ENCODE results near the gene KRTAP5-7. TPM values are rescaled to one million over a fixed set of nuclear protein-coding genes. Genes with fewer than 3 reads are reported as not detected.
"Not testable (repeated sequence)": the region's sequence is repeated elsewhere in the genome, so short reads cannot be mapped to it uniquely, and the experiment has no call there.

KRTAP5-7 gene
- total RNA-seq, 1 experiment from 2014 or later = not detected

- no peaks in the 10 kb centered on the region for H3K36me3 Mint-ChIP-seq (ENCODE audit: insufficient read depth, unreplicated experiment)
- Histone ChIP-seq H3K9me3 (no peaks in the 10 kb centered on the region), H3K27me3 (replicated peaks; ENCODE audit: control insufficient read depth, insufficient read depth, low read length) (no peaks in the 10 kb centered on the region), H3K4me3 (ENCODE audit: low read depth, low read length) (no peak overlapping the region), H3K4me1 (peaks cover 10% of the 10 kb centered on the region), H3K36me3 (ENCODE audit: control insufficient read depth, insufficient read depth, low read length) (no peaks in the 10 kb centered on the region)
- H3K27ac Mint-ChIP-seq (ENCODE audit: unreplicated experiment) = no peak overlapping the region
- TF ChIP-seq CTCF (IDR thresholded peaks at IDR 0.05; ENCODE audit: insufficient read depth in 1 of 2, low read depth in 1 of 2, low read length in 1 of 2, severe bottlenecking in 1 of 2, unreplicated experiment in 1 of 2) = no peak
- no TSS peak for BruUV-seq (replicated peaks)
- CTCF ChIA-PET = no interaction called here
- DNase-seq = no peak
- H3K27me3 Mint-ChIP-seq (ENCODE audit: insufficient read depth, unreplicated experiment) = no peaks in the 10 kb centered on the region
- POLR2A ChIA-PET = no interaction called here
- intact Hi-C loops (cut with micrococcal nuclease; ENCODE audit: unreplicated experiment) = no loop called here
- peaks cover 22% of the 10 kb centered on the region for H3K4me1 Mint-ChIP-seq (ENCODE audit: low read depth, unreplicated experiment)
- H3K9me3 Mint-ChIP-seq (ENCODE audit: unreplicated experiment) = peaks cover 10% of the 10 kb centered on the region
- H3K4me3 Mint-ChIP-seq (ENCODE audit: unreplicated experiment) = no peak overlapping the region
Observed at GRCh38 chr11:71539017-71539416, 11.9 kb downstream of the KRTAP5-7 start.

DNA sequence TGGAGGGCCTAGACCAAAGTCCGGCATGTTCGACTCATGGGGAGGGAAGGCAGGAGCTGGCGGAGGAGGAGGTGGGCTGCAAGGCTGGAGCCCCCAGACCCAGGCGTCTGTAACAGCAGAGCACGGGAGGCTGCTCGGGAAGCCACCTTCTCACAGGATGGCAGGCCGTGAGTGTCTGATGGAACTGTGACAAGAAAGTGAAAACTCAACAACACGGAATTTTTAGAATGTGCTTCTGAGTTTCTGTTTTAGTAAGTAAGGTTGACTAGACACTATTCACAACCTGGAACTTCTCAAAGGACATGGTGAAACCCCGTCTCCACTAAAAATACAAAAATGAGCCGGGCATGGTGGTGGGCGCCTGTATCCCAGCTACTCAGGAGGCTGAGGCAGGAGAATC, 12.9 kb downstream of the KRTAP5-7 start:
- H3K36me3 Mint-ChIP-seq (ENCODE audit: insufficient read depth, unreplicated experiment); POLR2A ChIA-PET; H3K9me3 ChIP-seq; intact Hi-C loops (cut with micrococcal nuclease; ENCODE audit: unreplicated experiment); H3K27me3 Mint-ChIP-seq (ENCODE audit: insufficient read depth, unreplicated experiment); CTCF ChIA-PET; BruUV-seq (replicated peaks); H3K4me3 Mint-ChIP-seq (ENCODE audit: unreplicated experiment); H3K4me3 ChIP-seq (ENCODE audit: low read depth, low read length); H3K27ac Mint-ChIP-seq (ENCODE audit: unreplicated experiment); H3K27me3 ChIP-seq (replicated peaks; ENCODE audit: control insufficient read depth, insufficient read depth, low read length); H3K36me3 ChIP-seq (ENCODE audit: control insufficient read depth, insufficient read depth, low read length); DNase-seq: not testable (repeated sequence)
- peaks cover 13% of the 10 kb centered on the region for H3K4me1 ChIP-seq
- Mint-ChIP-seq H3K4me1 (ENCODE audit: low read depth, unreplicated experiment) (peaks cover 16% of the 10 kb centered on the region), H3K9me3 (ENCODE audit: unreplicated experiment) (peaks cover 10% of the 10 kb centered on the region)

DNA sequence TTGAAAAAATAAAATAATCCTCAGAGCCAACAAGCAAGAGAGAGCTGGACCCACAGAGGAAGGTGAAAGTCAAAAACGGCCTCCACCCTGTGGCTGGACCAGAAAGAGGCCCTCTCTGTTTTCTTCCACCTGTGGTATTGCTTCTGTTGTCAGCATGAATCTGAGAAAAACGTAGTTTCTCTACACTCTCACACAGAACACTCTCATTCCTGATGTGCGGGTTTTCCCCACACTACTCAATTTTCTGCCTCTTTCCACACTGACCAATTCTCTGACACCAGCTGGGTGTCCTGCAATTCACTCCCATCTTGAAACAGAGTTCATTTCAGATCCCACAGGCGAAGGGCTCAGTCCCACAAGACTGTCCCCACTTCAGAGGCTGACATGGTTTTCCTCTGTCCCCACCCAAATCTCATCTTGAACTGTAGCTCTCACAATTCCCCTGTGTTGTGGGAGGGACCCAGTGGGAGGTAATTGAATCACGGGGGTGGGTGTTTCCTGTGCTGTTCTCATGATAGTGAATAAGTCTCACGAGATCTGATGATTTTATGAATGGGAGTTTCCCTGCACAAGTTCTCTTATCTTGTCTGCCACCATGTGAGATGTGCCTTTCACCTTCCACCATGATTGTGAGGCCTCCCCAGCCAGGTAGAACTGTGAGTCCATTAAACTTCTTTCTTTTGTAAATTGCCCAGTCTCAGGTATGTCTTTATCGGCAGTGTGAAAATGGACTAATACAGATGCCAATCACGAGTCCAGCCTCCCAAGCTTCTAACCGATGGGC, 13.6 kb downstream of the KRTAP5-7 start:
- H3K4me3 ChIP-seq (ENCODE audit: low read depth, low read length); H3K4me3 Mint-ChIP-seq (ENCODE audit: unreplicated experiment); DNase-seq; H3K27me3 Mint-ChIP-seq (ENCODE audit: insufficient read depth, unreplicated experiment); H3K27me3 ChIP-seq (replicated peaks; ENCODE audit: control insufficient read depth, insufficient read depth, low read length); H3K36me3 ChIP-seq (ENCODE audit: control insufficient read depth, insufficient read depth, low read length); H3K36me3 Mint-ChIP-seq (ENCODE audit: insufficient read depth, unreplicated experiment); intact Hi-C loops (cut with micrococcal nuclease; ENCODE audit: unreplicated experiment); H3K9me3 ChIP-seq; POLR2A ChIA-PET; CTCF ChIA-PET; BruUV-seq (replicated peaks); H3K27ac Mint-ChIP-seq (ENCODE audit: unreplicated experiment): not testable (repeated sequence)
- peaks cover 17% of the 10 kb centered on the region for H3K9me3 Mint-ChIP-seq (ENCODE audit: unreplicated experiment)
- peaks cover 18% of the 10 kb centered on the region for H3K4me1 ChIP-seq
- H3K4me1 Mint-ChIP-seq (ENCODE audit: low read depth, unreplicated experiment) = peaks cover 15% of the 10 kb centered on the region

DNA sequence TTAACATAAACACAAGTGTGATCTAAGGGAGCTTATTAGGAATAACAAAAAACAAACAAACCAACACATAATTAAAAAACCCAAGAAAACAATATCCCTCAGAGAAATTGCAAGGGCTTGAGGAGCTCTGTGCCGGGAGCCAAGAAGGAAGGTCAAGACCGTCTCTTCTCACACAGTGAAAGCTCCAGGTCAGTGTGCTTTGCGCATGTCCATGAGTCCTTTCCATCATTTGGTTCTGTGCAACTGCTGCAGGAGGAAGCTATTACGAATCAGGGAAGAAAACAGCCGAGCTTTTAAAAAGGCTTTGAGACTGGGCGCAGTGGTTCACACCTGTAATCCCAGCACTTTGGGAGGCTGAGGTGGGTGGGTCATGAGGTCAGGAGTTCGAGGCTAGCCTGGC, 15.3 kb downstream of the KRTAP5-7 start:
- no peak overlapping the region for H3K27ac Mint-ChIP-seq (ENCODE audit: unreplicated experiment)
- Histone ChIP-seq H3K4me1 (peaks cover 18% of the 10 kb centered on the region), H3K36me3 (ENCODE audit: control insufficient read depth, insufficient read depth, low read length) (no peaks in the 10 kb centered on the region), H3K9me3 (peaks cover 5% of the 10 kb centered on the region; the same call in 1 of the 2 replicates), H3K27me3 (replicated peaks; ENCODE audit: control insufficient read depth, insufficient read depth, low read length) (no peaks in the 10 kb centered on the region), H3K4me3 (ENCODE audit: low read depth, low read length) (no peak overlapping the region)
- H3K9me3 Mint-ChIP-seq (ENCODE audit: unreplicated experiment) = peaks cover 28% of the 10 kb centered on the region
- no peaks in the 10 kb centered on the region for H3K27me3 Mint-ChIP-seq (ENCODE audit: insufficient read depth, unreplicated experiment)
- intact Hi-C loops (cut with micrococcal nuclease; ENCODE audit: unreplicated experiment) = no loop called here
- POLR2A ChIA-PET = interaction anchor here (0.6 to 0.8 kb wide), 2 partner anchors 77 to 90 kb away, joined by 4 read pairs; no protein-coding TSS in a partner anchor
- no peaks in the 10 kb centered on the region for H3K36me3 Mint-ChIP-seq (ENCODE audit: insufficient read depth, unreplicated experiment)
- TF ChIP-seq CTCF (IDR thresholded peaks at IDR 0.05; ENCODE audit: insufficient read depth in 1 of 2, low read depth in 1 of 2, low read length in 1 of 2, severe bottlenecking in 1 of 2, unreplicated experiment in 1 of 2) = no peak
- no TSS peak for BruUV-seq (replicated peaks)
- no peak for DNase-seq
- CTCF ChIA-PET = no interaction called here
- H3K4me1 Mint-ChIP-seq (ENCODE audit: low read depth, unreplicated experiment) = peaks cover 19% of the 10 kb centered on the region
- H3K4me3 Mint-ChIP-seq (ENCODE audit: unreplicated experiment) = no peak overlapping the region
